Skeletal muscle cell (primary cell): Measurements from ENCODE around the gene OR51V1.
"Not testable (repeated sequence)": the region's sequence is repeated elsewhere in the genome, so short reads cannot be mapped to it uniquely, and the experiment has no call there.

Source experiments
- DNase-seq: peaks from one replicate; pipeline ENCODE4 v3.0.0-alpha.2; 2010; ENCODE audit warnings: low read depth
- H3K4me3 ChIP-seq: 2 replicates; pipeline ENCODE4 v1.5.1; 2011; ENCODE audit warnings: low read depth, mild to moderate bottlenecking, control low read depth, low read length, moderate library complexity

Gene OR51V1

DNA sequence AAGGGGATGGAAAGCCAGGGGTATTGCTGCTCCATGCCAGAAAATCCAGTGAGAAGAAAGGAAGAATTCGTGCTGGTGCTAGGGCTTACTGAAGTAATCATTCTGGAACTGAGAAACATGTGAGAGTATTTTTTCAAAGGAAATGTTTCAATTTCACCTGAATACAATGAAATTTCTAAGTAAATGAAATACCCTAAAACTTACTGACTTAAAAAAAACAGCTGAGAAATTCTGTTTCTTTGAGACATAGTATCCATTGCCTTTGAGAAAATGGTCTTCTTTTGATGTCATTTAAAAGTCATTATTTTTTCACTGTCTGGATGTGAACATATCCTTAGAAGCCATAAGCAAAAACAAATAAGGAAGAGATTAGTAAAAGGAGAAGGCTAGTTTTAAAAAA, at the start of gene OR51V1:
TSS of gene OR51V1 (minus strand) at position 101 of the 400 bp plus-strand sequence. CDS start at position 101, 0 bp downstream.
- DNase-seq: no peak
- H3K4me3 ChIP-seq: no peak within 1 kb of the TSS

DNA sequence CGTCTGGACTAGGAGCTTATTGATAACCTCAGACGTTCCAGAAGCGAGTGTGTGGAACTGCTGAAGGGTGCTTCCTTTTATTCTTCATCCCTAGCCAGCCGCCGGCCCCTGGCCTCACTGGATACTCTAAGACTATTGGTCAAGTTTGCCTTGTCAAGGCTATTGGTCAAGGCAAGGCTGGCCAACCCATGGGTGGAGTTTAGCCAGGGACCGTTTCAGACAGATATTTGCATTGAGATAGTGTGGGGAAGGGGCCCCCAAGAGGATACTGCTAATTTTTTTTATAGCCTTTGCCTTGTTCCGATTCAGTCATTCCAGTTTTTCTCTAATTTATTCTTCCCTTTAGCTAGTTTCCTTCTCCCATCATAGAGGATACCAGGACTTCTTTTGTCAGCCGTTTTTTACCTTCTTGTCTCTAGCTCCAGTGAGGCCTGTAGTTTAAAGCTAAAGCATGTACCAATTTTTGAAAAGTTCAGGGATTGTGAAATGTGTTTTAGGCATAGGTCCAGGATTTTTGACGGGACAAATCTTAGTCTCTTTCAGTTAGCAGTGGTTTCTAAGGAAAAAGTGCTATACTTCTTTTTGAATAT, 49.4 kb upstream of the OR51V1 start, which contains the start of gene HBG1:
TSS of gene HBG1 (minus strand) at position 51 of the 590 bp plus-strand sequence. CDS start 53 bp downstream, outside the sequence.
- not testable (repeated sequence) for DNase-seq, H3K4me3 ChIP-seq

DNA sequence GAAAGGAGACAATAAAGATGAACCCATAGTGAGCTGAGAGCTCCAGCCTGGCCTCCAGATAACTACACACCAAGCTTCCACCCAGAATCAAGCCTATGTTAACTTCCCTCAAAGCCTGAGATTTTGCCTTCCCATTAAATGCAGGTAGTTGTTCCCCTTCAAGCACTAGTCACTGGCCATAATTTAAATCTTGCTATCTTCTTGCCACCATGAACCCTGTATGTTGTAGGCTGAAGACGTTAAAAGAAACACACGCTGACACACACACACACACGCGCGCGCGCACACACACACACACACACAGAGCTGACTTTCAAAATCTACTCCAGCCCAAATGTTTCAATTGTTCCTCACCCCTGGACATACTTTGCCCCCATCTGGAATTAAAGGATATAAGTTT, 48.0 kb upstream of the OR51V1 start:
- H3K4me3 ChIP-seq, DNase-seq: not testable (repeated sequence)

- DNase-seq: no peak
- H3K4me3 ChIP-seq: no peak overlapping the region
Measured at GRCh38 chr11:5247472-5248192, 47.1 kb upstream of the OR51V1 start.

DNA sequence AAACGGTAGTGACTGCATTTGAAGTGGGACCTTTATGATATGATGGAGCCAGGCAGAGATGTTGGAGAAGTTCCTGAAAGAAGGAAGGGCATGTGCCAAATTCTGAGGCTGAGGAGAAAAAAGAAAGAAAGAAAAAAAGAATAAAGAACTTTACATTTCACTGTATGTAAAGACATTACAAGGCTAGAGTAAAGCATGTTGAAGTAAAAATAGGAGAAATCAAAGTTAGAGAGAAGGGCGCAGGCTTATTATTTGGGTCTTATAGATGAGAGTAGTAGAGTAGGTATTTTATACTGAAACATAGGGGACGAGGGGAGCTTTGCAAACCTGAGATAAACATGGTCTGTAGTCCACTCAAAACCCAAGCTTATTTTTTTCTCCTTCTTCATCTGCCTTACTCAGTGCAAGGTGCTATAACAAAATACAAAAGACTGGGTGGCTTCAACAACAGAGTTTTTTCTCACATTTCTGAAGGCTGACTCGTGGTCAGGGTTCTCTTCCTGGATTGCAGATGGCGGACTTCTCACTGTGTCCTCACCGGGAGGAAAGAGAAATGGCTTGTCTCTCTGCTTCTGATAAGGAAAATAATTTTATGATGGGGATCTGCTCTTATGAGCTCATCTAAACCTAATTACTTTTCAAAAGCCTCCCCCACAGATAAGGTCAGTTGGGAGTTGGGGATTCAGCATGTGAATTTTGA, 46.4 kb upstream of the OR51V1 start:
- no peak overlapping the region for H3K4me3 ChIP-seq
- no peak for DNase-seq

DNA sequence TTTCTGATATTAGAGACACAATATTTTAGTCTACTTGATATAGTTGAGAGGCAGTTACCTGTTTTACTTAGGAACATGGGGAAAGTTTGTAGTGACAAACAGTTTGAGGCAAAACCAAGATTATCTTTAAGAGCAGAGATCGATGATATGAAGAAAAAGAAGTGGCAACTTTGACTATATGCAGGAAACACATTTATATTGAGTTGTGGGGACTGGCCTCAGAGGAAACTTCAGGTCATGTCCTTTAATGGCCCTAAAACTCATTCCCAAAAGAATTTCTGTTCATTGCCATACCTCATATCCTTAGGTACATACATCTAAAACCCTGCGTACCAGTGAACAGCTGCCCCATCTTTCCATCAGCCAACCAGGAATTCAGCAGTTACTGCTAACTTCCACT, 44.7 kb upstream of the OR51V1 start:
- no peak overlapping the region for H3K4me3 ChIP-seq
- DNase-seq: no peak

DNA sequence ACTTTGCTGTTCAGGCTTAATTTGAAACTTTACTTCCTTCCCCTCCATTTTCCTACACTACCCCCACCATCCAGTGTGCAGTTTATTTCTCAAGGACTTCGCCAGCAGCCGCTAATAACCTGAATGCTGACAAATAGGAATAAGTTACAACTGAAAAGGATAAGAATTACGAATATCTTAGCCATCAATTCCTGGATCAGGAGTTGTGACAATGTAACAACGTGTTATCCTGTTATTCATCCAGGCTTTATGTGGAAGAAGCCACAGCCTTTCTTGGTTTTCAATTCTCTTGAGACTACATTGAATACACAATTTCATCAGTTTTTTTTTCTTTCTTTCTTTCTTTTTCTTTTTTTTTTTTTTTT, 43.3 kb upstream of the OR51V1 start:
- no peak for DNase-seq

GRCh38 chr11:5242933-5243815, 42.7 kb upstream of the OR51V1 start:
- DNase-seq: no peak
- no peak overlapping the region for H3K4me3 ChIP-seq

More for the DNA sequence above, 43.3 kb upstream of the OR51V1 start:
- H3K4me3 ChIP-seq: no peak overlapping the region

GRCh38 chr11:5242208-5242607, 41.7 kb upstream of the OR51V1 start:
- no peak for DNase-seq
- no peak overlapping the region for H3K4me3 ChIP-seq

DNA sequence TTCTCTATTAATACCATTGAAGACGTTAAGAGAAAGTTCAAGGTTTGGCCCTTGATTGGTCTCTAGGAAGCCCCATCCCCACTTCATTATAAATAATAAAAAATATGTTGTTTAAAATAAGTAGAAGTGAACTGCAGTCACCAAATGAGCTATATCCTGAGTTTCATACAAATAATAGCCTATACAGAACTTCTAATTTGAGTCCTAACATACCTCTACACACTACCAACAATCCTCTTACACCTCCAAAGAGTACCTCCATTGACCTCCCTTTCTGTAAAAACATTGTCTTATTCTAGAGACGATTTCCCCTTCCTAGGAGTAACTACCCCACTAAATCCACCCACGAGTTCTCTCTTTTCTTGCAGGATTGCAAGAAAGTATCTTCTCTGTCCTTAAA, 41.0 kb upstream of the OR51V1 start:
- no peak overlapping the region for H3K4me3 ChIP-seq
- DNase-seq: no peak

DNA sequence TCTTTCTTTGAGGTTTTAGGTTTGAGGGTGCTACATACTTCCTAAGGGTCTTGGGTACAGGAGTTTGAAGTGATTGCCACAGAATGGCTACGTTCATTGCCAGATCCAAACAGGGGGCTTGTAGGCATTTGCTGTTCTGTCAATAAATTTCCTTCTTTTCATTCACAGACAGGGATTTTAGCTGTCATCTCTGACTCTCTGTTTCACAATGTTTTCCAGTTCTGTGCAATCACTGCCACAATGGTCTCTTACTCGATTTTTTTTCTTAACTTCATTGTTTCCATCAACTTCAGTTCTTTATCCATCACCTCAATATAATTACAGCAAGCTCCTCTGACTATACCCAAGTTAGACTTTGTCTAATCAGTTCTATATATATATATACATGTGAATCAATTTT, 40.0 kb upstream of the OR51V1 start:
- DNase-seq: no peak
- no peak overlapping the region for H3K4me3 ChIP-seq

- H3K4me3 ChIP-seq: no peak overlapping the region
- DNase-seq: no peak
Measured at GRCh38 chr11:5240056-5240455, 39.6 kb upstream of the OR51V1 start.

DNA sequence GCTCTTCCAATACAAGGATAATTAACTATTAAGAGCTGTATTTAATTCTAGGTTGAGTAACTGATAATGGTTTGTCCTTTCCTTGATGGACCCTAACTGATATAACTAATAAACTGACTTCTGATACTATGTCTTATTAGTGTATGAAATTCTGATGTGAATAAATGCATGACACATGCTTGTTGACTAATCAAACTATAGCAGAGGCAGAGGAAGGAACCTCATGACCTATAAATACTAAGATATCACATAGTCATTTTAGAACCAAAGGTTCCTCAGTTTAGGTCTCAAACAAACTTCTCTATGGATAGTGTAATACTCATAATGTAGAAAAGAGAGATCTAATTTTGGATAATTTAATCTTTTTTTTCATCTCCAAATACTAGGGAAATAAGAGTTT, 38.6 kb upstream of the OR51V1 start:
- no peak overlapping the region for H3K4me3 ChIP-seq
- DNase-seq: no peak

DNA sequence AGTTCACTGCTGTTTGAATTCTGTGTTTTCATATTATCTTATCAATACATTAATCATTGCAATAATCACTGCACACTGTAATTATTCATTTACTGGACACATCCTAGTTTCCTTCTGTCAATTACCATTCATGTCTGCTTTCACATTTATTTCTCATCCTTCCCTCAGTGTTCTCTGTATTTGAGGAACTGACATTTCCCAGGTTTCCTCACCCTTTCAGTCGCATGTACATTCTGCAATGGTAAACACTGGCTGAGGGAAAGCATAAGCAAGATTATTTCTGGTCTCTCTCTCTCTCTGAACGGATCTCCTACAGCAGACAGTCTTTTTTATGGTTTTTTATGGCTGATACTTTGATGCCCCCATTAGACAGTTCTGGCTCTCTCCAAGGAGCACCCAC, 38.0 kb upstream of the OR51V1 start:
- DNase-seq: no peak
- no peak overlapping the region for H3K4me3 ChIP-seq

- no peak overlapping the region for H3K4me3 ChIP-seq
Measured at GRCh38 chr11:5237420-5237819, 36.9 kb upstream of the OR51V1 start.

DNA sequence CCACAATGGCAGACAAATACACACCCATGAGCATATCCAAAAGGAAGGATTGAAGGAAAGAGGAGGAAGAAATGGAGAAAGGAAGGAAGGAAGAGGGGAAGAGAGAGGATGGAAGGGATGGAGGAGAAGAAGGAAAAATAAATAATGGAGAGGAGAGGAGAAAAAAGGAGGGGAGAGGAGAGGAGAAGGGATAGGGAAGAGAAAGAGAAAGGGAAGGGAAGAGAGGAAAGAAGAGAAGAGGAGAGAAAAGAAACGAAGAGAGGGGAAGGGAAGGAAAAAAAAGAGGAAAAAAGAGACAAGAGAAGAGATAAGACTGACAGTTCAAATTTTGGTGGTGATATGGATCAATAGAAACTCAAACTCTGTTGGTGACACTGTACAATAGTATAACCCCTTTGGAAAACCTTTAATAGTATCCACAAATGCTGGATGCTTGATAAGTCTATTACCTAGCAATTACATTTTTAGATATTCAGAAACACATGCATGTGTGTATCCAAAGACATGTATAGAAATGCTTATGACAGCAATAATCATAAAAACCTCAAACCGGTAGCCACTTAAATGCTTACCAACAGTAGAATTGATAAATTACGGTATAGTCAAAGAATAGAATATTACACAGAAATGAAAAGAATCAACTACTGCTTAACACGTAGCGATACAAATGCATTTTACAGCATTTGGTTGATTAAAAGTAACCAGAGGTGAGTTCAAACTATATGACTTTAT, 35.0 kb upstream of the OR51V1 start:
- DNase-seq: no peak
- no peak overlapping the region for H3K4me3 ChIP-seq

More at GRCh38 chr11:5237420-5237819, 36.9 kb upstream of the OR51V1 start:
- DNase-seq: no peak

GRCh38 chr11:5234381-5234834, 33.9 kb upstream of the OR51V1 start, which contains the start of gene HBD:
Gene HBD (minus strand): TSS chr11:5234483. CDS start chr11:5234433, 50 bp downstream.
- H3K4me3 ChIP-seq: no peak within 1 kb of the TSS
- DNase-seq: no peak

GRCh38 chr11:5233307-5233706, 32.8 kb upstream of the OR51V1 start:
- no peak for DNase-seq
- no peak overlapping the region for H3K4me3 ChIP-seq

DNA sequence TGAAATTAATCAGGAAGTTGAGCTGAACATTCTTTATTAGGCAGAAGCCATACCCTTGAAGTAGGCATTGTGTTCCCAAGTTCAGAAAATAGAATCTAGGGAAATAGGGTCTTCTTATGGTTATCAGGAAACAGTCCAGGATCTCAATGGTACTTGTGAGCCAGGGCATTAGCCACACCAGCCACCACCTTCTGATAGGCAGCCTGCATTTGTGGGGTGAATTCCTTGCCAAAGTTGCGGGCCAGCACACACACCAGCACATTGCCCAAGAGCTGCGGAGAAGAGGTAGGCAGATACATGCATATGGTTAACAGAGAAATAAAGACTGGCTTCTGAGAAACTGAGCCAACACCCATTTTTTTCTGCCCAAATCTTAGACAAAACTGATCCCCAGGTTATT, 32.3 kb upstream of the OR51V1 start:
- DNase-seq: no peak
- no peak overlapping the region for H3K4me3 ChIP-seq
